Neural progenitor cell (in vitro differentiated cells): ENCODE measurements around the gene SPIN1. TPM values are rescaled to one million over a fixed set of nuclear protein-coding genes. Genes with fewer than 3 reads are reported as not detected.

ENCODE experiments used
- DNase-seq: peaks from one replicate; pipeline ENCODE4 v3.0.0-alpha.2; 2016; ENCODE audit warnings: low spot score
- H2AFZ ChIP-seq: fragments of 200-600 bp; sonication (generic); replicated peaks from 2 replicates; pipeline ENCODE4 v1.6.1; 2016; ENCODE audit warnings: antibody characterized with exemption
- H3F3A ChIP-seq: fragments of 200-600 bp; sonication (generic); 2 replicates; pipeline ENCODE4 v1.6.1; 2016; ENCODE audit warnings: antibody characterized with exemption, low read depth
- H3K27ac ChIP-seq: fragments of 200-600 bp; sonication (generic); 2 replicates; pipeline ENCODE4 v1.5.1; 2016; ENCODE audit warnings: mild to moderate bottlenecking
- H3K27me3 ChIP-seq: fragments of 200-600 bp; sonication (generic); 2 replicates; pipeline ENCODE4 v1.6.1; 2016; ENCODE audit warnings: mild to moderate bottlenecking, moderate library complexity
- H3K36me3 ChIP-seq: fragments of 200-600 bp; sonication (generic); 2 replicates; pipeline ENCODE4 v1.5.1; 2016
- H3K4me1 ChIP-seq: fragments of 200-600 bp; sonication (generic); 2 replicates; pipeline ENCODE4 v1.6.1; 2016; ENCODE audit warnings: mixed run types
- H3K4me2 ChIP-seq: fragments of 200-600 bp; sonication (generic); 2 replicates; pipeline ENCODE4 v1.6.1; 2016
- H3K4me3 ChIP-seq: fragments of 200-600 bp; sonication (generic); 2 replicates; pipeline ENCODE4 v1.5.1; 2016
- H3K79me2 ChIP-seq: fragments of 200-600 bp; sonication (generic); 2 replicates; pipeline ENCODE4 v1.6.1; 2016; ENCODE audit warnings: low read depth
- H3K9ac ChIP-seq: fragments of 200-600 bp; sonication (generic); 2 replicates; pipeline ENCODE4 v1.6.1; 2016
- H3K9me3 ChIP-seq: fragments of 200-600 bp; sonication (generic); 2 replicates; pipeline ENCODE4 v1.5.1; 2016; ENCODE audit warnings: low read depth
- H4K20me1 ChIP-seq: fragments of 200-600 bp; sonication (generic); 2 replicates; pipeline ENCODE4 v1.6.1; 2016; ENCODE audit warnings: low read depth
- H3K27ac Mint-ChIP-seq: 3 replicates; pipeline ENCODE4 v1.8.0; 2021; ENCODE audit warnings: mixed read lengths
- H3K27me3 Mint-ChIP-seq: 2 replicates; pipeline ENCODE4 v1.8.0; 2022; ENCODE audit warnings: low read depth, mild to moderate bottlenecking, inconsistent platforms, moderate library complexity, mixed read lengths; ENCODE audit not compliant: insufficient read depth
- H3K36me3 Mint-ChIP-seq: 3 replicates; pipeline ENCODE4 v1.8.0; 2021; ENCODE audit warnings: mixed read lengths
- H3K4me1 Mint-ChIP-seq: 3 replicates; pipeline ENCODE4 v1.8.0; 2021; ENCODE audit warnings: mixed read lengths
- H3K4me3 Mint-ChIP-seq: 3 replicates; pipeline ENCODE4 v1.8.0; 2021; ENCODE audit warnings: mild to moderate bottlenecking, moderate library complexity, mixed read lengths
- H3K9me3 Mint-ChIP-seq: 3 replicates; pipeline ENCODE4 v1.8.0; 2020; ENCODE audit warnings: mixed read lengths
- EZH2 ChIP-seq: fragments of 200-600 bp; sonication (generic); IDR thresholded peaks from 2 replicates; pipeline ENCODE4 v1.6.1; 2017; ENCODE audit warnings: antibody characterized with exemption, mild to moderate bottlenecking, moderate library complexity
- EZH2phosphoT487 ChIP-seq: fragments of 200-600 bp; sonication (generic); IDR thresholded peaks from 2 replicates; pipeline ENCODE4 v1.6.1; 2017; ENCODE audit warnings: antibody characterized with exemption
- total RNA-seq: library from RNA; depleted of rRNA; stranded (reverse); fragments of >200 nt; gene quantifications from 2 replicates; pipeline ENCODE4 v1.2.3, GENCODE V29; 2015; ENCODE audit warnings: low replicate concordance
- TF ChIP-seq, protein P1 (sequence below): fragments of 200-600 bp; sonication (generic); IDR thresholded peaks from 2 replicates; pipeline ENCODE4 v1.5.1; 2017; ENCODE audit warnings: antibody characterized with exemption, mild to moderate bottlenecking

SPIN1 gene
- total RNA-seq, 1 donor from 2014 or later, result 101 TPM

- Histone ChIP-seq H3K4me1 (peaks cover 16% of the 10 kb centered on the region), H3K79me2 (peaks cover 61% of the 10 kb centered on the region), H2AFZ (no peak overlapping the region), H3K9me3 (no peaks in the 10 kb centered on the region), H3K36me3 (no peaks in the 10 kb centered on the region), H3K9ac (no peak overlapping the region), H3F3A (no peaks in the 10 kb centered on the region), H3K4me3 (no peak overlapping the region), H3K27ac (no peak overlapping the region), H3K4me2 (no peak overlapping the region), H4K20me1 (peaks cover 54% of the 10 kb centered on the region), H3K27me3 (no peaks in the 10 kb centered on the region)
- peak; percentile 79 for DNase-seq
- peak overlapping the region; percentile 22 for H3K27ac Mint-ChIP-seq
- no peaks in the 10 kb centered on the region for H3K27me3 Mint-ChIP-seq
- no peak overlapping the region for H3K4me3 Mint-ChIP-seq
- peaks cover 31% of the 10 kb centered on the region for H3K36me3 Mint-ChIP-seq
- TF ChIP-seq EZH2, result no peak
- TF ChIP-seq EZH2phosphoT487, result no peak
- TF ChIP-seq, protein P1, sequence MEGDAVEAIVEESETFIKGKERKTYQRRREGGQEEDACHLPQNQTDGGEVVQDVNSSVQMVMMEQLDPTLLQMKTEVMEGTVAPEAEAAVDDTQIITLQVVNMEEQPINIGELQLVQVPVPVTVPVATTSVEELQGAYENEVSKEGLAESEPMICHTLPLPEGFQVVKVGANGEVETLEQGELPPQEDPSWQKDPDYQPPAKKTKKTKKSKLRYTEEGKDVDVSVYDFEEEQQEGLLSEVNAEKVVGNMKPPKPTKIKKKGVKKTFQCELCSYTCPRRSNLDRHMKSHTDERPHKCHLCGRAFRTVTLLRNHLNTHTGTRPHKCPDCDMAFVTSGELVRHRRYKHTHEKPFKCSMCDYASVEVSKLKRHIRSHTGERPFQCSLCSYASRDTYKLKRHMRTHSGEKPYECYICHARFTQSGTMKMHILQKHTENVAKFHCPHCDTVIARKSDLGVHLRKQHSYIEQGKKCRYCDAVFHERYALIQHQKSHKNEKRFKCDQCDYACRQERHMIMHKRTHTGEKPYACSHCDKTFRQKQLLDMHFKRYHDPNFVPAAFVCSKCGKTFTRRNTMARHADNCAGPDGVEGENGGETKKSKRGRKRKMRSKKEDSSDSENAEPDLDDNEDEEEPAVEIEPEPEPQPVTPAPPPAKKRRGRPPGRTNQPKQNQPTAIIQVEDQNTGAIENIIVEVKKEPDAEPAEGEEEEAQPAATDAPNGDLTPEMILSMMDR, result no peak
- H3K4me1 Mint-ChIP-seq, result peaks cover 15% of the 10 kb centered on the region
- H3K9me3 Mint-ChIP-seq, result no peaks in the 10 kb centered on the region
Observed at GRCh38 chr9:88460587-88461332, 72.5 kb downstream of the SPIN1 start.

GRCh38 chr9:88462191-88462590 is 73.9 kb downstream of the SPIN1 start:
- Histone ChIP-seq H3K9ac (no peak overlapping the region), H3F3A (no peaks in the 10 kb centered on the region), H3K4me2 (no peak overlapping the region), H3K36me3 (no peaks in the 10 kb centered on the region), H3K27ac (no peak overlapping the region), H2AFZ (no peak overlapping the region), H3K27me3 (no peaks in the 10 kb centered on the region), H3K4me3 (no peak overlapping the region), H3K9me3 (no peaks in the 10 kb centered on the region), H3K79me2 (peaks cover 75% of the 10 kb centered on the region), H4K20me1 (peaks cover 54% of the 10 kb centered on the region), H3K4me1 (peaks cover 16% of the 10 kb centered on the region)
- Mint-ChIP-seq H3K9me3 (no peaks in the 10 kb centered on the region), H3K27ac (no peak overlapping the region), H3K36me3 (peaks cover 21% of the 10 kb centered on the region), H3K4me3 (no peak overlapping the region), H3K4me1 (peaks cover 15% of the 10 kb centered on the region), H3K27me3 (no peaks in the 10 kb centered on the region)
- TF ChIP-seq EZH2, result no peak
- TF ChIP-seq EZH2phosphoT487, result no peak
- TF ChIP-seq, protein P1, result no peak
- DNase-seq, result no peak

GRCh38 chr9:88464851-88465250 is 76.6 kb downstream of the SPIN1 start:
- Histone ChIP-seq H3K27me3 (no peaks in the 10 kb centered on the region), H3K27ac (no peak overlapping the region), H2AFZ (no peak overlapping the region), H3K9me3 (no peaks in the 10 kb centered on the region), H3K79me2 (peaks cover 91% of the 10 kb centered on the region), H3K4me2 (no peak overlapping the region), H3K4me3 (no peak overlapping the region), H3K36me3 (no peaks in the 10 kb centered on the region), H3F3A (no peaks in the 10 kb centered on the region), H3K9ac (no peak overlapping the region), H4K20me1 (peaks cover 36% of the 10 kb centered on the region), H3K4me1 (peaks cover 14% of the 10 kb centered on the region)
- peaks cover 14% of the 10 kb centered on the region for H3K4me1 Mint-ChIP-seq
- no peak overlapping the region for H3K27ac Mint-ChIP-seq
- no peaks in the 10 kb centered on the region for H3K27me3 Mint-ChIP-seq
- H3K9me3 Mint-ChIP-seq, result no peaks in the 10 kb centered on the region
- no peak for TF ChIP-seq EZH2
- no peak for TF ChIP-seq EZH2phosphoT487
- no peak for DNase-seq
- H3K36me3 Mint-ChIP-seq, result peaks cover 27% of the 10 kb centered on the region
- no peak overlapping the region for H3K4me3 Mint-ChIP-seq

DNA sequence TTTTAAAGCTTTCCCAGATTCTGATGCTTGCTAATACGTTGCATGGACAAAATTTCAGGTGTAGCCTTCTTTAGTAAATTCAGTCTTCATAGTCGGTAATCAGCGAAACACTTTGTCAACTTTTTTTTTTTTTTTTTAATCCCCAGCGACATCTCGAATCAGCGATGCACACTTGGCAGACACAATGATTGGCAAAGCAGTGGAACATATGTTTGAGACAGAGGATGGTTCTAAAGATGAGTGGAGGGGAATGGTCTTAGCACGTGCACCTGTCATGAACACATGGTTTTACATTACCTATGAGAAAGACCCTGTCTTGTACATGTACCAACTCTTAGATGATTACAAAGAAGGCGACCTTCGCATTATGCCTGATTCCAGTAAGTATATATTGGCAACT is 80.0 kb downstream of the SPIN1 start:
- Histone ChIP-seq H3K9ac (no peak overlapping the region), H3K9me3 (no peaks in the 10 kb centered on the region), H4K20me1 (peaks cover 5% of the 10 kb centered on the region), H3F3A (no peaks in the 10 kb centered on the region), H3K27me3 (no peaks in the 10 kb centered on the region), H3K4me3 (no peak overlapping the region), H3K4me2 (no peak overlapping the region), H3K27ac (no peak overlapping the region), H3K4me1 (no peaks in the 10 kb centered on the region), H3K79me2 (peaks cover 74% of the 10 kb centered on the region), H3K36me3 (no peaks in the 10 kb centered on the region), H2AFZ (no peak overlapping the region)
- Mint-ChIP-seq H3K36me3 (peaks cover 35% of the 10 kb centered on the region), H3K27me3 (no peaks in the 10 kb centered on the region), H3K4me3 (no peak overlapping the region), H3K27ac (no peak overlapping the region), H3K9me3 (peaks cover 2% of the 10 kb centered on the region), H3K4me1 (no peaks in the 10 kb centered on the region)
- no peak for DNase-seq
- TF ChIP-seq EZH2phosphoT487 (no peak), EZH2 (no peak)
- TF ChIP-seq, protein P1, result no peak
